Nephron (organoid): ENCODE measurements around the gene SMIM36.
"Not testable (repeated sequence)": the region's sequence is repeated elsewhere in the genome, so short reads cannot be mapped to it uniquely, and the experiment has no call there.

ENCODE experiments used
- H3K27ac Mint-ChIP-seq, 3 experiments: 2 replicates each; pipeline ENCODE4 v1.8.0; 2020; ENCODE audit warnings: mixed read lengths in 3 of 3, mild to moderate bottlenecking in 2 of 3, moderate library complexity in 1 of 3
- H3K27me3 Mint-ChIP-seq: 2 replicates; pipeline ENCODE4 v1.8.0; 2021; ENCODE audit warnings: low read depth, mild to moderate bottlenecking, moderate library complexity, mixed read lengths
- H3K36me3 Mint-ChIP-seq: 2 replicates; pipeline ENCODE4 v1.8.0; 2020; ENCODE audit warnings: low read depth, mixed read lengths
- H3K4me1 Mint-ChIP-seq: 2 replicates; pipeline ENCODE4 v1.8.0; 2020; ENCODE audit warnings: mixed read lengths
- H3K4me3 Mint-ChIP-seq, 3 experiments: 2 replicates each; pipeline ENCODE4 v1.8.0; 2020; ENCODE audit warnings: mild to moderate bottlenecking in 3 of 3, mixed read lengths in 3 of 3, moderate library complexity in 2 of 3
- H3K9me3 Mint-ChIP-seq: 2 replicates; pipeline ENCODE4 v1.8.0; 2020; ENCODE audit warnings: mixed read lengths
- CTCF ChIP-seq, 3 experiments: fragments of 200-600 bp; sonication (generic); IDR thresholded peaks; one replicate each; pipeline ENCODE4 v1.5.0; 2021; ENCODE audit warnings: antibody characterized with exemption in 3 of 3; ENCODE audit not compliant: unreplicated experiment in 3 of 3

SMIM36 gene

DNA sequence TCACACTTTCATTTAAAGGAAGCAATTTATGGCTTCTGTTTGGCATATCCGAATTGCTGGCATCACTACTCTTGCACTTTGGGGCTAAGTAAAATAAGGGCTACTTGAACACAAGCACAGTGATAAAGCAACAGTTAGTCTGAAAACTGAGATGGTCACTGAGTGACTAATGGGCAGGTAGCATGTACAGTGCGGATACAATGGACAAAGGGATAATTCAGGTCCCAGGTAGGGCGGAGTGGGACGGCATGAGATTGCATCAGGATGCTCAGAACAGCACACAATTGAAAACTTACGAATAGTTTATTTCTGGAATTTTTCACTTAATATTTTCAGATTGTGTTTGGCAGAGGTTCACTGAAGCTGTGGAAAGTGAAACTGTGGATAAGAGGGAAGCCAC is 9.2 kb upstream of the SMIM36 start:
- no peak overlapping the region for H3K4me3 Mint-ChIP-seq
- no peak for TF ChIP-seq CTCF (IDR thresholded peaks at IDR 0.05; ENCODE audit: unreplicated experiment in 3 of 3)
- no peaks in the 10 kb centered on the region for H3K27me3 Mint-ChIP-seq
- H3K4me1 Mint-ChIP-seq = peaks cover 5% of the 10 kb centered on the region
- no peaks in the 10 kb centered on the region for H3K36me3 Mint-ChIP-seq
- no peaks in the 10 kb centered on the region for H3K9me3 Mint-ChIP-seq
- no peak overlapping the region for H3K27ac Mint-ChIP-seq

- no peak overlapping the region for H3K4me3 Mint-ChIP-seq
- no peaks in the 10 kb centered on the region for H3K9me3 Mint-ChIP-seq
- TF ChIP-seq CTCF (IDR thresholded peaks at IDR 0.05; ENCODE audit: unreplicated experiment in 3 of 3) = no peak
- peaks cover 8% of the 10 kb centered on the region for H3K4me1 Mint-ChIP-seq
- H3K27me3 Mint-ChIP-seq = no peaks in the 10 kb centered on the region
- no peak overlapping the region for H3K27ac Mint-ChIP-seq
- H3K36me3 Mint-ChIP-seq = no peaks in the 10 kb centered on the region
Observed at GRCh38 chr17:55518510-55518909, 7.3 kb upstream of the SMIM36 start.

GRCh38 chr17:55513885-55514590 is 2.8 kb upstream of the SMIM36 start:
- Mint-ChIP-seq H3K27ac (no peak overlapping the region), H3K9me3 (peaks cover 4% of the 10 kb centered on the region), H3K4me3 (no peak overlapping the region), H3K36me3 (no peaks in the 10 kb centered on the region), H3K4me1 (peaks cover 8% of the 10 kb centered on the region), H3K27me3 (no peaks in the 10 kb centered on the region)
- peak; percentile 86 to 93 (median 93) for TF ChIP-seq CTCF (IDR thresholded peaks at IDR 0.05; ENCODE audit: unreplicated experiment in 3 of 3)

- not testable (repeated sequence) for H3K27me3 Mint-ChIP-seq, H3K36me3 Mint-ChIP-seq, H3K27ac Mint-ChIP-seq, H3K4me3 Mint-ChIP-seq, H3K9me3 Mint-ChIP-seq, H3K4me1 Mint-ChIP-seq
Observed at GRCh38 chr17:55507669-55508068, 3.6 kb downstream of the SMIM36 start.

DNA sequence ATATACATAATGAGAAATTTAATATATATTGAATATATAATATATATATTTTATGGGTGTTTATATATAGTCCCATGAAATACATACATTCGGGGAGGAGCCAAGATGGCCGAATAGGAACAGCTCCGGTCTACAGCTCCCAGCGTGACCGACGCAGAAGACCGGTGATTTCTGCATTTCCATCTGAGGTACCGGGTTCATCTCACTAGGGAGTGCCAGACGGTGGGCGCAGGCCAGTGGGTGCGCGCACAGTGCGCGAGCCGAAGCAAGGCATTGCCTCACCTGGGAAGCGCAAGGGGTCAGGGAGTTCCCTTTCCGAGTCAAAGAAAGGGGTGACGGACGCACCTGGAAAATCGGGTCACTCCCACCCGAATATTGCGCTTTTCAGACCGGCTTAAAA is 9.6 kb downstream of the SMIM36 start:
- not testable (repeated sequence) for H3K4me3 Mint-ChIP-seq, H3K27me3 Mint-ChIP-seq, H3K36me3 Mint-ChIP-seq, H3K4me1 Mint-ChIP-seq, H3K27ac Mint-ChIP-seq, H3K9me3 Mint-ChIP-seq

DNA sequence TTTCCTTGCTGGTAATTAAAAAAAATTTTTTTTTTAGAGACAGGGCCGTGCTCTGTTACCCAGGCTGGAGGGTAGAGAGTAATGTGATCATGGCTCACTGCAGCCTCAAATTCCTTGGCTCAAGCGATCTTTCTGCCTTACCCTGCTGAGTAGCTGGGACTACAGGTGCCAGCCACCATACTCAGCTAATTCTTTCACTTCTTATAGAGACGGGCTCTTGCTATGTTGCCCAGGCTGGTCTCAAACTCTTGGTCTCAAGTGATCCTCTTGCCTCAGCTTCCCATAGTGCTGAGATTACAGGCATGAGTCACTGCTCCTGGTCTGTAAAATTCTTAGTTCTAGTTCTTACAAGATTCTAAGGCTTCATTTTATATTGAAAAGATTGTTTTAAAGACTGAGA is 11.1 kb downstream of the SMIM36 start:
- no peak overlapping the region for H3K27ac Mint-ChIP-seq
- no peaks in the 10 kb centered on the region for H3K27me3 Mint-ChIP-seq
- H3K36me3 Mint-ChIP-seq = no peaks in the 10 kb centered on the region
- peaks cover 5% of the 10 kb centered on the region for H3K4me1 Mint-ChIP-seq
- no peak for TF ChIP-seq CTCF (IDR thresholded peaks at IDR 0.05; ENCODE audit: unreplicated experiment in 3 of 3)
- H3K4me3 Mint-ChIP-seq = no peak overlapping the region
- no peaks in the 10 kb centered on the region for H3K9me3 Mint-ChIP-seq

DNA sequence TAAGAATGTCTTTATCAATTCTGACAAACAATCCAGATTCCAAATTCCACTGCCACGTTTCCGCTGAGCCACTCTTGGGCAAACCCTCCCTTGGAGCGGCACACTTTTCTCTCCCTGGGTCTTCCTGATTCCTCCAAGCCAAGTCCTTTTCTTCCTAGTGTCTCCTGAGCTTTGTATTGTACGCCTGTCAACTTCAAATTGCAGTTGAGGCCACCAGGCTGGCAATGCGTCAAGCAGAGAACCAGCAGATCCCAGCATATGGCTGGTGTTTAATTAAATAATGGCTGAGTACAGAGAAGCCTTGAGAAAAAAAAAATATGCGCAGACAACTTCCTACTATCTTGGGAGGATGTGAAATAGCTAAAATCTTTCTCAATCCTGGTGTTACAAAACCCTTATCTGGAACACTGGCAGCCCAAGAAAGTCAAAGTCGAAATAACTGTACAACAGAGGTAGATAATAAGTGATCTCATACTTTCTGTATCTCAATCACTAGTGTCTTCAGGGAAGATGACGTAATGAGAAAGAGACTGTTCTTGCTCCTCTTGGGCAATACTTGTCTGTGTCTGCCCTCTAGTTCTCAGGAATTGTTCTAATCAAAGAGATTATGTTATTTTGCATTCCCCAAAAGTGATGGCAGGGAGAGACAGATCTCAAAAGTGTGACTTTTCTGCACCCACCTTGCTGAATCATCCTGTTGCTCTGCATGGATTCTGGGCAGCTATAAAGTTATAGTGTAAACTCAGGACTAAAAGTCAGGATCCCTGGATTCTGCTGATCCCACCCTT is 15.0 kb downstream of the SMIM36 start:
- TF ChIP-seq CTCF (IDR thresholded peaks at IDR 0.05; ENCODE audit: unreplicated experiment in 3 of 3) = no peak

More for the DNA sequence above, 15.0 kb downstream of the SMIM36 start:
- H3K4me3 Mint-ChIP-seq = no peak overlapping the region
- H3K9me3 Mint-ChIP-seq = no peaks in the 10 kb centered on the region
- no peaks in the 10 kb centered on the region for H3K36me3 Mint-ChIP-seq
- no peak overlapping the region for H3K27ac Mint-ChIP-seq
- peaks cover 3% of the 10 kb centered on the region for H3K27me3 Mint-ChIP-seq
- H3K4me1 Mint-ChIP-seq = peaks cover 15% of the 10 kb centered on the region
